Uterus (tissue), 4 donors: ENCODE results near the gene CLDN14. TPM values are rescaled to one million over a fixed set of nuclear protein-coding genes. Genes with fewer than 3 reads are reported as not detected.

ENCODE experiments used
- DNase-seq, 2 donors: peaks; one replicate each; pipeline ENCODE4 v3.0.0-alpha.2; 2019 to 2020
- H3K27ac ChIP-seq, 2 donors: fragments of 200-600 bp; sonication (generic); 1 replicate in 1 of 2; 2 replicates in 1 of 2; pipeline ENCODE4 v1.5.1; 2016 to 2018
- H3K27me3 ChIP-seq, 2 donors: fragments of 200-600 bp; sonication (generic); one replicate each; pipeline ENCODE4 v1.5.1; 2018 to 2019; ENCODE audit warnings: control low read depth in 1 of 2
- H3K36me3 ChIP-seq, 2 donors: fragments of 200-600 bp; sonication (generic); one replicate each; pipeline ENCODE4 v1.5.1; 2019; ENCODE audit warnings: control low read depth in 1 of 2
- H3K4me1 ChIP-seq, 2 donors: fragments of 200-600 bp; sonication (generic); one replicate each; pipeline ENCODE4 v1.5.1; 2018 to 2019; ENCODE audit warnings: control low read depth in 1 of 2
- H3K4me3 ChIP-seq, 2 donors: fragments of 200-600 bp; sonication (generic); 1 replicate in 1 of 2; 2 replicates in 1 of 2; pipeline ENCODE4 v1.5.1; 2018 to 2019; ENCODE audit warnings: mild to moderate bottlenecking in 1 of 2
- H3K9me3 ChIP-seq, 2 donors: fragments of 200-600 bp; sonication (generic); one replicate each; pipeline ENCODE4 v1.5.1; 2019; ENCODE audit warnings: control low read depth in 1 of 2
- CTCF ChIP-seq, 4 experiments: fragments of 200-600 bp in 2 of 4; fragments of 450-650 bp in 2 of 4; sonication (generic) in 2 of 4; IDR thresholded peaks; one replicate each; pipeline ENCODE4 v1.5.1; 2016 to 2019; ENCODE audit warnings: antibody characterized with exemption in 4 of 4, mild to moderate bottlenecking in 2 of 4, moderate library complexity in 1 of 4
- POLR2A ChIP-seq, 2 donors: fragments of 450-650 bp; IDR thresholded peaks; one replicate each; pipeline ENCODE4 v1.6.1; 2016; ENCODE audit warnings: antibody characterized with exemption in 2 of 2, mild to moderate bottlenecking in 1 of 2, moderate library complexity in 1 of 2
- intact Hi-C: fragments of 100-400 bp; cut with DNase I; formaldehyde crosslinking; loops from one replicate; pipeline ENCODE4 v1.15.1; 2023; ENCODE audit warnings: low total_unique reads
- total RNA-seq, 4 donors: library from RNA; depleted of rRNA in 3 of 4; stranded (reverse); fragments of >200 nt in 3 of 4; gene quantifications; one replicate each; pipeline versions ENCODE4 v1.1.0 to v1.2.4, GENCODE V29; 2014 to 2023
- donor health status: DM: yes; HTN: yes; CAD: no.

The CLDN14 gene
- total RNA-seq, 4 donors from 2014 or later = not detected

GRCh38 chr21:36489103-36489775 lies 9.3 kb upstream of the CLDN14 start:
- H3K36me3 ChIP-seq = no peaks in the 10 kb centered on the region
- no peaks in the 10 kb centered on the region for H3K4me1 ChIP-seq
- H3K27ac ChIP-seq = no peak overlapping the region
- DNase-seq = no peak
- intact Hi-C loops = no loop called here
- H3K9me3 ChIP-seq = no peaks in the 10 kb centered on the region
- no peaks in the 10 kb centered on the region for H3K27me3 ChIP-seq
- no peak overlapping the region for H3K4me3 ChIP-seq
- TF ChIP-seq POLR2A (IDR thresholded peaks at IDR 0.05) (no peak), CTCF (IDR thresholded peaks at IDR 0.05) (no peak)

GRCh38 chr21:36487641-36488307 lies 7.9 kb upstream of the CLDN14 start:
- intact Hi-C loops = no loop called here
- DNase-seq = no peak
- Histone ChIP-seq H3K9me3 (no peaks in the 10 kb centered on the region), H3K36me3 (no peaks in the 10 kb centered on the region), H3K4me3 (no peak overlapping the region), H3K27ac (no peak overlapping the region), H3K27me3 (no peaks in the 10 kb centered on the region), H3K4me1 (no peaks in the 10 kb centered on the region)
- TF ChIP-seq POLR2A (IDR thresholded peaks at IDR 0.05) (no peak), CTCF (IDR thresholded peaks at IDR 0.05) (no peak)

GRCh38 chr21:36486246-36486645 lies 6.3 kb upstream of the CLDN14 start:
- no peak for DNase-seq
- intact Hi-C loops = no loop called here

GRCh38 chr21:36485476-36485875 lies 5.6 kb upstream of the CLDN14 start:
- Histone ChIP-seq H3K9me3 (no peaks in the 10 kb centered on the region), H3K4me1 (no peaks in the 10 kb centered on the region), H3K27me3 (no peaks in the 10 kb centered on the region), H3K36me3 (no peaks in the 10 kb centered on the region), H3K4me3 (no peak overlapping the region), H3K27ac (no peak overlapping the region)
- TF ChIP-seq CTCF (IDR thresholded peaks at IDR 0.05) (no peak), POLR2A (IDR thresholded peaks at IDR 0.05) (no peak)
- intact Hi-C loops = no loop called here
- DNase-seq = no peak

More at GRCh38 chr21:36486246-36486645, 6.3 kb upstream of the CLDN14 start:
- Histone ChIP-seq H3K4me3 (no peak overlapping the region), H3K36me3 (no peaks in the 10 kb centered on the region), H3K4me1 (no peaks in the 10 kb centered on the region), H3K27ac (no peak overlapping the region), H3K9me3 (no peaks in the 10 kb centered on the region), H3K27me3 (no peaks in the 10 kb centered on the region)
- TF ChIP-seq POLR2A (IDR thresholded peaks at IDR 0.05) (no peak), CTCF (IDR thresholded peaks at IDR 0.05) (no peak)

- H3K9me3 ChIP-seq = no peaks in the 10 kb centered on the region
- H3K4me1 ChIP-seq = no peaks in the 10 kb centered on the region
- no peak for TF ChIP-seq CTCF (IDR thresholded peaks at IDR 0.05)
- no peak for TF ChIP-seq POLR2A (IDR thresholded peaks at IDR 0.05)
- no peaks in the 10 kb centered on the region for H3K36me3 ChIP-seq
- H3K4me3 ChIP-seq = no peak overlapping the region
- no peaks in the 10 kb centered on the region for H3K27me3 ChIP-seq
- no peak overlapping the region for H3K27ac ChIP-seq
- no peak for DNase-seq
- intact Hi-C loops = no loop called here
These were observed 3.2 kb upstream of the CLDN14 start for GRCh38 chr21:36483095-36483494.
